HFF-Myc (cell line): ENCODE results near the gene ZNF282.

ENCODE experiments used
- DNase-seq: peaks from one replicate; pipeline ENCODE4 v3.0.0-alpha.2; 2011; ENCODE audit warnings: low read depth; ENCODE audit errors: extremely low read depth
- H3K4me3 ChIP-seq: replicated peaks from 2 replicates; pipeline ENCODE4 v1.5.1; 2011; ENCODE audit warnings: low read depth, mild to moderate bottlenecking, control low read depth, low read length
- CTCF ChIP-seq: IDR thresholded peaks from 2 replicates; pipeline ENCODE4 v1.5.1; 2012; ENCODE audit warnings: mild to moderate bottlenecking, low read depth, low read length, control low read depth; ENCODE audit errors: missing control alignments

ZNF282 gene

GRCh38 chr7:149195180-149196150, at the start of gene ZNF282:
TSS of gene ZNF282 (plus strand) at chr7:149195546. CDS start at chr7:149195590, 44 bp downstream.
- peak within 1 kb of the TSS; percentile 56 for H3K4me3 ChIP-seq

GRCh38 chr7:149147072-149147751, 48.1 kb upstream of the ZNF282 start, which contains the start of gene ZNF398:
TSS of gene ZNF398 (plus strand) at chr7:149147453. CDS start at chr7:149147743, 290 bp downstream.
- peak within 1 kb of the TSS; percentile 85 for H3K4me3 ChIP-seq
- peak; percentile 56 for TF ChIP-seq CTCF
- DNase-seq: no peak

More at GRCh38 chr7:149195180-149196150, at the start of gene ZNF282:
- TF ChIP-seq CTCF: peak; percentile 57
- DNase-seq: peak; percentile 55

- TF ChIP-seq CTCF: no peak
- DNase-seq: no peak
- H3K4me3 ChIP-seq: peak overlapping the region; percentile 85
These were observed 47.3 kb upstream of the ZNF282 start for GRCh38 chr7:149147752-149148653.

GRCh38 chr7:149150981-149151380, 44.4 kb upstream of the ZNF282 start:
- no peak for TF ChIP-seq CTCF
- no peak for DNase-seq
- H3K4me3 ChIP-seq: no peak overlapping the region

- H3K4me3 ChIP-seq: no peak overlapping the region
- DNase-seq: no peak
- no peak for TF ChIP-seq CTCF
These were observed 42.0 kb upstream of the ZNF282 start for GRCh38 chr7:149153346-149153745.

GRCh38 chr7:149154056-149154455, 41.3 kb upstream of the ZNF282 start:
- no peak overlapping the region for H3K4me3 ChIP-seq
- TF ChIP-seq CTCF: no peak
- no peak for DNase-seq
